K562 (cell line): ENCODE data around the gene SLC35A2. TPM values are rescaled to one million over a fixed set of nuclear protein-coding genes. Genes with fewer than 3 reads are reported as not detected.

ENCODE experiments used
- ATAC-seq: fragments of 200-7000 bp; cut with Tn5 transposase; 3 replicates; pipeline ENCODE4 v1.9.1; 2020; ENCODE audit warnings: moderate library complexity
- BruUV-seq: library from RNA; stranded (reverse); fragments of 400-500 nt; replicated peaks from 2 replicates; lab custom pipeline; 2021; lab: Mats Ljungman, UMichigan
- CTCF ChIA-PET: fragments of 300-600 bp; formaldehyde crosslinking; extraction: SDS; loops from one replicate; lab custom pipeline; 2021; ENCODE audit warnings: low intra/inter-chr PET ratio; lab: Yijun Ruan, JAX
- POLR2A ChIA-PET: fragments of 300-600, 350-650 bp; sonication (Branson Sonifier 250); formaldehyde crosslinking; extraction: SDS; loops from one replicate; lab custom pipeline; 2021; ENCODE audit warnings: antibody characterized with exemption, inconsistent platforms; lab: Yijun Ruan, JAX
- DNase-seq, 4 experiments: peaks; one replicate each; pipeline versions ENCODE4 v3.0.0 to v3.0.0-alpha.2; 2011 to 2018; ENCODE audit warnings: low spot score in 3 of 4, mixed read lengths in 3 of 4; ENCODE audit errors: extremely low read depth in 1 of 4
- FAIRE-seq: peaks from 2 replicates; lab custom pipeline; 2011; peaks lifted over from hg19 to GRCh38; lab: Jason Lieb, UNC
- H2AFZ ChIP-seq: 2 replicates; pipeline ENCODE4 v1.6.0; 2011; ENCODE audit warnings: low read depth, low read length, control low read depth, inconsistent platforms
- H3K27ac ChIP-seq: fragments of 200-600 bp; 3 replicates; pipeline ENCODE4 v1.8.0; 2011; ENCODE audit warnings: low read depth, mild to moderate bottlenecking, control low read depth, inconsistent platforms, low read length, moderate library complexity, mixed read lengths; ENCODE audit errors: extremely low read depth
- H3K27me3 ChIP-seq, 2 experiments: fragments of 300-600 bp in 1 of 2; 2 replicates in 1 of 2; 3 replicates in 1 of 2; pipeline versions ENCODE4 v1.6.0 to v1.8.0; 2011; ENCODE audit warnings: inconsistent platforms in 2 of 2, low read length in 2 of 2, mild to moderate bottlenecking in 1 of 2, mixed read lengths in 1 of 2, moderate library complexity in 1 of 2; ENCODE audit not compliant: control insufficient read depth in 2 of 2, insufficient read depth in 2 of 2
- H3K36me3 ChIP-seq: fragments of 300-600 bp; 3 replicates; pipeline ENCODE4 v1.8.0; 2011; ENCODE audit warnings: mild to moderate bottlenecking, low read length, inconsistent platforms; ENCODE audit not compliant: control insufficient read depth, insufficient read depth
- H3K4me1 ChIP-seq, 2 experiments: fragments of 200-600 bp in 1 of 2; replicated peaks in 1 of 2; 2 replicates in 1 of 2; 3 replicates in 1 of 2; pipeline versions ENCODE4 v1.5.1 to v1.8.0; 2011; ENCODE audit warnings: inconsistent platforms in 2 of 2, low read length in 2 of 2, mild to moderate bottlenecking in 1 of 2, mixed read lengths in 1 of 2, moderate library complexity in 1 of 2; ENCODE audit not compliant: control insufficient read depth in 2 of 2, insufficient read depth in 2 of 2
- H3K4me2 ChIP-seq: 2 replicates; pipeline ENCODE4 v1.6.1; 2011; ENCODE audit warnings: low read length, control low read depth, inconsistent platforms, mixed read lengths; ENCODE audit not compliant: insufficient read depth
- H3K4me3 ChIP-seq: fragments of 200-600 bp; sonication (generic), shearing (Covaris generic); 2 replicates; pipeline ENCODE4 v1.5.1; 2016; ENCODE audit warnings: control low read depth, inconsistent platforms
- H3K79me2 ChIP-seq: fragments of 200-600 bp; 3 replicates; pipeline ENCODE4 v1.8.0; 2011; ENCODE audit warnings: low read length, inconsistent platforms; ENCODE audit not compliant: control insufficient read depth, insufficient read depth
- H3K9ac ChIP-seq, 2 experiments: 2 replicates each; pipeline versions ENCODE4 v1.6.0 to v1.6.1; 2011; ENCODE audit warnings: low read depth in 2 of 2, low read length in 2 of 2, control low read depth in 1 of 2, inconsistent platforms in 1 of 2, mild to moderate bottlenecking in 1 of 2, mixed read lengths in 1 of 2; ENCODE audit not compliant: insufficient read depth in 1 of 2
- H3K9me1 ChIP-seq: one replicate; pipeline ENCODE4 v1.6.0; 2011; ENCODE audit warnings: inconsistent platforms, mild to moderate bottlenecking, low read length, moderate library complexity; ENCODE audit not compliant: control insufficient read depth, insufficient read depth
- H3K9me3 ChIP-seq: replicated peaks from 2 replicates; pipeline ENCODE4 v1.5.1; 2011; ENCODE audit warnings: low read depth, low read length, inconsistent platforms; ENCODE audit not compliant: control insufficient read depth, insufficient read depth
- H4K20me1 ChIP-seq: replicated peaks from 2 replicates; pipeline ENCODE4 v1.6.1; 2011; ENCODE audit warnings: low read length, inconsistent platforms, mixed read lengths; ENCODE audit not compliant: control insufficient read depth, insufficient read depth
- MED1 ChIP-seq: sonication (generic); formaldehyde crosslinking; IDR thresholded peaks from 2 replicates; pipeline ENCODE4 v1.8.1; 2023; ENCODE audit warnings: missing genetic modification reagents, borderline replicate concordance
- POLR2AphosphoS2 ChIP-seq: IDR thresholded peaks from 2 replicates; pipeline ENCODE4 v1.6.1; 2012; ENCODE audit warnings: low read length, improper control_type of control experiment
- RBFOX2 ChIP-seq: fragments of 200-400 bp; formaldehyde crosslinking; IDR thresholded peaks from 2 replicates; pipeline ENCODE4 v1.6.1; 2017; ENCODE audit warnings: low read depth, mild to moderate bottlenecking, low read length, moderate library complexity
- ZNF282 ChIP-seq: sonication (generic); formaldehyde crosslinking; IDR thresholded peaks from 2 replicates; pipeline ENCODE4 v1.8.1; 2023; ENCODE audit warnings: missing genetic modification reagents
- WGBS: fragments of 100-300 bp; shearing (Covaris generic); methylation state at CpG from one replicate; pipeline ENCODE4 v1.1.6; 2016; ENCODE audit warnings: low coverage, mixed read lengths; ENCODE audit not compliant: insufficient coverage; ENCODE audit errors: missing lambda C conversion rate; 5-methylcytosine and 5-hydroxymethylcytosine counted together
- in situ Hi-C: fragments of 300-500 bp; cut with MboI; formaldehyde crosslinking; loops from 4 replicates; pipeline ENCODE4 v1.15.0; 2018; ENCODE audit warnings: inconsistent platforms, mixed read lengths
- intact Hi-C: fragments of 100-400 bp; cut with micrococcal nuclease; formaldehyde crosslinking; loops from 2 replicates; pipeline ENCODE4 v1.14.2; 2022
- polyA plus RNA-seq, 8 experiments: library from polyadenylated mRNA; depleted of rRNA in 4 of 8; stranded (reverse) in 5 of 8; unstranded in 3 of 8; fragments of >200 nt; fragmentation: Nextera tagmentation in 2 of 8; fragmentation: Illumina TruSeq in 1 of 8; extraction: Ambion mirVana in 2 of 8; extraction: Trizol in 1 of 8; gene quantifications; 2 replicates each; pipeline versions ENCODE4 v1.2.1 to v1.2.3, GENCODE V29; 2011 to 2014; ENCODE audit warnings: inconsistent platforms in 1 of 8, missing spikeins in 1 of 8
- total RNA-seq, 7 experiments: library from RNA; depleted of rRNA in 6 of 7; stranded (reverse); fragments of >200 nt in 6 of 7; fragmentation: Illumina TruSeq in 2 of 7; extraction: Trizol in 2 of 7; gene quantifications; 2 replicates each; pipeline versions ENCODE4 v1.2.1 to v1.2.3, GENCODE V29; 2011 to 2021; ENCODE audit warnings: low replicate concordance in 1 of 7

The SLC35A2 gene
- total and polyA plus RNA-seq, 9 of the 15 experiments (the other 6 are each of a cell fraction or from before 2014, with no cell fraction given) = 3.3 to 38.9 (median 20.0) TPM

GRCh38 chrX:48904626-48905025 lies 6.8 kb downstream of the SLC35A2 start:
- ATAC-seq (no peak), FAIRE-seq (no peak), DNase-seq (no peak)
- Histone ChIP-seq H3K9me3 (no peaks in the 10 kb centered on the region), H3K9me1 (no peaks in the 10 kb centered on the region), H3K27me3 (no peaks in the 10 kb centered on the region), H3K9ac (peak overlapping the region in 1 of 2 experiments; percentile 52; a peak in 1 of 4 replicates), H3K36me3 (peaks cover 76% of the 10 kb centered on the region), H3K27ac (no peak overlapping the region), H3K4me1 (peaks cover 1 to 13% of the 10 kb centered on the region in 2 experiments; a peak in 2 of 5 replicates), H4K20me1 (no peaks in the 10 kb centered on the region; the same call in 1 of the 2 replicates), H3K4me2 (no peak overlapping the region), H3K79me2 (peaks cover 13% of the 10 kb centered on the region), H3K4me3 (no peak overlapping the region), H2AFZ (no peak overlapping the region)
- WGBS = 89% methylated on average over 7 of the region's 14 CpGs
- 0 out of 2 replicates have a peak, but pooled peaks have one; percentile 17 for TF ChIP-seq RBFOX2
- TF ChIP-seq ZNF282 (CRISPR knock-in tag) = no peak
- no TSS peak for BruUV-seq
- ChIA-PET POLR2A (interaction anchor here (1.2 kb wide), 1 partner anchor 13 kb away, joined by 6 read pairs; no protein-coding TSS in a partner anchor), CTCF (no interaction called here)
- intact Hi-C loops (no loop called here), in situ Hi-C loops (no loop called here)

DNA sequence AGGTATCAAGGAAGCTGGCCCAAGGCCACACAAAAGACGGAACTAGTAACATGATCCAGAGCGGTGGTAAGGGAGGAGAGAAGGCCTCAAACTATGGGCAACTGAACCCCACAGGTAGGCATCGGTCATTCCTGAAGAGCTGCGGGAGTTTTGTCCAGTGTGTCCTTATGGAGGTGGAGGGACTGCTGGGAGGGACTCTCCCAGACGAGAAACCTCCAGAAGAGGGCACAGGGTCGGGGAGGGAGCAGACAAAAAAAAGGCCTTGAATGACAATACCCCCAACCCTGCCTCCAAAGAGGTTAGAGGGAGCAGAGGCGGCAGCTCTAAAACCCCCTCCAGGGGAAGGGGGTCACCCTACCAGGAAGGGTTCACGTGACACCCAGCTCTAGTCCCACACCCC lies 7.3 kb downstream of the SLC35A2 start:
- Histone ChIP-seq H3K9ac (no peak overlapping the region; a peak in 1 of 4 replicates), H3K4me2 (no peak overlapping the region), H3K27ac (no peak overlapping the region), H3K27me3 (no peaks in the 10 kb centered on the region), H4K20me1 (no peaks in the 10 kb centered on the region; the same call in 1 of the 2 replicates), H3K9me1 (no peaks in the 10 kb centered on the region), H2AFZ (no peak overlapping the region), H3K9me3 (no peaks in the 10 kb centered on the region), H3K36me3 (peaks cover 76% of the 10 kb centered on the region), H3K79me2 (peaks cover 15% of the 10 kb centered on the region), H3K4me3 (no peak overlapping the region), H3K4me1 (peaks cover 6 to 15% of the 10 kb centered on the region in 2 experiments; a peak in 2 of 5 replicates)
- POLR2A ChIA-PET = interaction anchor here (0.7 to 1.4 kb wide), 2 partner anchors 13 to 149 kb away, joined by 3 to 5 read pairs; no protein-coding TSS in a partner anchor
- intact Hi-C loops (no loop called here), in situ Hi-C loops (no loop called here)
- WGBS = 81% methylated on average over 5 of the region's 8 CpGs
- TF ChIP-seq MED1 (CRISPR knock-in tag) (no peak), POLR2AphosphoS2 (0 out of 2 replicates have a peak, but pooled peaks have one; percentile 41)
- CTCF ChIA-PET = no interaction called here
- no TSS peak for BruUV-seq
- ATAC-seq (peak; percentile 22), DNase-seq (no peak), FAIRE-seq (no peak)
